Right cardiac atrium (tissue), 5 donors: ENCODE data around the gene AURKA. TPM values are rescaled to one million over a fixed set of nuclear protein-coding genes. Genes with fewer than 3 reads are reported as not detected.

Source experiments
- ATAC-seq, 2 donors: fragments of 200-7000 bp; cut with Tn5 transposase; one replicate each; pipeline versions ENCODE4 v1.8.0 to v1.9.1; 2020; ENCODE audit warnings: moderate library complexity in 2 of 2, mild to moderate bottlenecking in 1 of 2
- DNase-seq, 3 donors: peaks; one replicate each; pipeline ENCODE4 v3.0.0-alpha.2; 2020
- H3K27ac ChIP-seq: one replicate; pipeline ENCODE4 v1.5.1; 2013; ENCODE audit warnings: mild to moderate bottlenecking, low read length, control low read depth, moderate library complexity
- H3K27me3 ChIP-seq: one replicate; pipeline ENCODE4 v1.6.1; 2013; ENCODE audit not compliant: control insufficient read depth, insufficient read depth
- H3K4me1 ChIP-seq: one replicate; pipeline ENCODE4 v1.6.1; 2013; ENCODE audit warnings: low read length; ENCODE audit not compliant: control insufficient read depth, insufficient read depth
- H3K4me3 ChIP-seq: one replicate; pipeline ENCODE4 v1.5.1; 2013; ENCODE audit warnings: low read length, control low read depth
- H3K9me3 ChIP-seq: one replicate; pipeline ENCODE4 v1.6.1; 2013; ENCODE audit warnings: low read length; ENCODE audit not compliant: control insufficient read depth
- WGBS: extraction: QIAGEN DNeasy Blood & Tissue Kit; methylation state at CpG from one replicate; pipeline ENCODE4 v1.1.7; 2013; 5-methylcytosine and 5-hydroxymethylcytosine counted together
- intact Hi-C, 4 donors: fragments of 100-400 bp; cut with DNase I; formaldehyde crosslinking; loops; one replicate each; pipeline versions ENCODE4 v1.11.0 to v1.14.0; 2022 to 2023
- polyA plus RNA-seq: library from polyadenylated mRNA; stranded (reverse); fragments of 200-250 nt; gene quantifications from one replicate; pipeline ENCODE4 v1.2.3, GENCODE V29; 2013
- total RNA-seq, 4 donors: library from RNA; stranded (reverse); fragmentation: NEBNext Ultra II Directional; extraction: Animal tissue kit (Norgen Biotek cat#: 25700); gene quantifications; one replicate each; pipeline ENCODE4 v1.2.1, GENCODE V29; 2021
- donor health status: healthy with polysubstance abuse.
- donor health status: DM: no; HTN: yes; CAD: no.
- donor health status: DM: no; HTN: no; CAD: no.
- donor health status: DM: no; HTN: yes; CAD: no; lungs with severe emphysema.
- donor health status: DM: yes; HTN: yes; CAD: no.

Gene AURKA
- total and polyA plus RNA-seq, 5 donors: 4.8 to 10.8 (median 8.2) TPM

- intact Hi-C loops: no loop called here
- no peaks in the 10 kb centered on the region for H3K4me1 ChIP-seq
- H3K9me3 ChIP-seq: no peaks in the 10 kb centered on the region
- no peak overlapping the region for H3K27ac ChIP-seq
- no peak overlapping the region for H3K4me3 ChIP-seq
- DNase-seq: no peak
- no peak for ATAC-seq
- no peaks in the 10 kb centered on the region for H3K27me3 ChIP-seq
- WGBS: 76% methylated on average over 1 of the region's 1 CpG
Observed at GRCh38 chr20:56373942-56374341, 18.1 kb downstream of the AURKA start.

- ATAC-seq (no peak), DNase-seq (no peak)
- intact Hi-C loops: no loop called here
- WGBS: 60% methylated on average over 1 of the region's 1 CpG
- H3K4me1 ChIP-seq: no peaks in the 10 kb centered on the region
- H3K27ac ChIP-seq: no peak overlapping the region
- H3K9me3 ChIP-seq: no peaks in the 10 kb centered on the region
- no peak overlapping the region for H3K4me3 ChIP-seq
- H3K27me3 ChIP-seq: no peaks in the 10 kb centered on the region
Observed at GRCh38 chr20:56372850-56373249, 19.2 kb downstream of the AURKA start.

- no peaks in the 10 kb centered on the region for H3K9me3 ChIP-seq
- H3K4me1 ChIP-seq: no peaks in the 10 kb centered on the region
- intact Hi-C loops: no loop called here
- H3K4me3 ChIP-seq: no peak overlapping the region
- ATAC-seq (peak; percentile 36 to 65), DNase-seq (no peak)
- no peaks in the 10 kb centered on the region for H3K27me3 ChIP-seq
- H3K27ac ChIP-seq: no peak overlapping the region
- 73% methylated on average over 11 of the region's 11 CpGs for WGBS
Observed at GRCh38 chr20:56371977-56372376, 20.0 kb downstream of the AURKA start.

- WGBS: 74% methylated on average over 4 of the region's 4 CpGs
- DNase-seq: no peak
Observed at GRCh38 chr20:56369179-56369578, 22.8 kb downstream of the AURKA start.

GRCh38 chr20:56368351-56369134, 23.5 kb downstream of the AURKA start:
- H3K27me3 ChIP-seq: no peaks in the 10 kb centered on the region
- intact Hi-C loops: no loop called here
- no peak overlapping the region for H3K27ac ChIP-seq
- H3K4me3 ChIP-seq: no peak overlapping the region
- H3K4me1 ChIP-seq: no peaks in the 10 kb centered on the region
- H3K9me3 ChIP-seq: no peaks in the 10 kb centered on the region
- no peak for DNase-seq
- 73% methylated on average over 6 of the region's 6 CpGs for WGBS
- no peak for ATAC-seq

More at GRCh38 chr20:56369179-56369578, 22.8 kb downstream of the AURKA start:
- Histone ChIP-seq H3K27ac (no peak overlapping the region), H3K9me3 (no peaks in the 10 kb centered on the region), H3K4me1 (no peaks in the 10 kb centered on the region), H3K27me3 (no peaks in the 10 kb centered on the region), H3K4me3 (no peak overlapping the region)
- intact Hi-C loops: no loop called here
- ATAC-seq: no peak

- no peak overlapping the region for H3K4me3 ChIP-seq
- ATAC-seq (no peak), DNase-seq (no peak)
- 95% methylated on average over 6 of the region's 6 CpGs for WGBS
- peaks cover 3% of the 10 kb centered on the region for H3K4me1 ChIP-seq
- intact Hi-C loops: no loop called here
- H3K27ac ChIP-seq: no peak overlapping the region
- H3K9me3 ChIP-seq: no peaks in the 10 kb centered on the region
- H3K27me3 ChIP-seq: no peaks in the 10 kb centered on the region
Observed at GRCh38 chr20:56363491-56363890, 28.5 kb downstream of the AURKA start.

GRCh38 chr20:56362833-56363413, 29.1 kb downstream of the AURKA start:
- 38% methylated on average over 8 of the region's 8 CpGs for WGBS

GRCh38 chr20:56361900-56362299, 30.1 kb downstream of the AURKA start:
- peaks cover 3% of the 10 kb centered on the region for H3K4me1 ChIP-seq
- no peaks in the 10 kb centered on the region for H3K9me3 ChIP-seq
- intact Hi-C loops: no loop called here
- no peaks in the 10 kb centered on the region for H3K27me3 ChIP-seq
- H3K4me3 ChIP-seq: no peak overlapping the region
- no peak overlapping the region for H3K27ac ChIP-seq
- ATAC-seq (no peak), DNase-seq (no peak)
- 88% methylated on average over 8 of the region's 8 CpGs for WGBS

More at GRCh38 chr20:56362833-56363413, 29.1 kb downstream of the AURKA start:
- H3K4me3 ChIP-seq: no peak overlapping the region
- peaks cover 3% of the 10 kb centered on the region for H3K4me1 ChIP-seq
- H3K9me3 ChIP-seq: no peaks in the 10 kb centered on the region
- H3K27me3 ChIP-seq: no peaks in the 10 kb centered on the region
- intact Hi-C loops: no loop called here
- DNase-seq: no peak
- H3K27ac ChIP-seq: no peak overlapping the region
- ATAC-seq: no peak

GRCh38 chr20:56360908-56361205, 31.2 kb downstream of the AURKA start:
- Histone ChIP-seq H3K9me3 (no peaks in the 10 kb centered on the region), H3K4me3 (no peak overlapping the region), H3K27ac (no peak overlapping the region), H3K4me1 (peaks cover 3% of the 10 kb centered on the region), H3K27me3 (no peaks in the 10 kb centered on the region)
- intact Hi-C loops: no loop called here
- DNase-seq (no peak), ATAC-seq (no peak)
- WGBS: 80% methylated on average over 8 of the region's 8 CpGs

- Histone ChIP-seq H3K4me1 (peaks cover 3% of the 10 kb centered on the region), H3K9me3 (no peaks in the 10 kb centered on the region), H3K27ac (peak overlapping the region; percentile 86), H3K27me3 (no peaks in the 10 kb centered on the region), H3K4me3 (peak overlapping the region; percentile 97)
- ATAC-seq (no peak), DNase-seq (no peak)
- intact Hi-C loops: no loop called here
- 64% methylated on average over 14 of the region's 14 CpGs for WGBS
Observed at GRCh38 chr20:56360133-56360907, 31.7 kb downstream of the AURKA start.
